Body of pancreas (tissue), 4 donors: ENCODE measurements around the gene PPIP5K1. TPM values are rescaled to one million over a fixed set of nuclear protein-coding genes. Genes with fewer than 3 reads are reported as not detected.

Experiments
- ATAC-seq: fragments of 150-250 bp; one replicate; pipeline ENCODE4 v1.9.1; 2016
- DNase-seq, 4 donors: peaks; one replicate each; pipeline ENCODE4 v3.0.0-alpha.2; 2019
- H3K27ac ChIP-seq, 4 donors: fragments of 200-600 bp; sonication (generic); 1 replicate in 3 of 4; 2 replicates in 1 of 4; pipeline versions ENCODE4 v1.5.1 to v1.6.1; 2016 to 2019; ENCODE audit warnings: mild to moderate bottlenecking in 1 of 4, mixed read lengths in 1 of 4, moderate library complexity in 1 of 4
- H3K27me3 ChIP-seq, 2 donors: fragments of 200-600 bp; sonication (generic); one replicate each; pipeline ENCODE4 v1.6.0; 2016; ENCODE audit warnings: mild to moderate bottlenecking in 1 of 2
- H3K36me3 ChIP-seq, 2 donors: fragments of 200-600 bp; sonication (generic); replicated peaks in 1 of 2; 2 replicates each; pipeline ENCODE4 v1.5.1; 2016; ENCODE audit warnings: low read depth in 2 of 2; ENCODE audit not compliant: insufficient read depth in 1 of 2
- H3K4me1 ChIP-seq: fragments of 200-600 bp; sonication (generic); one replicate; pipeline ENCODE4 v1.6.0; 2016
- H3K4me3 ChIP-seq, 2 donors: fragments of 200-600 bp; sonication (generic); 1 replicate in 1 of 2; 2 replicates in 1 of 2; pipeline ENCODE4 v1.5.1; 2016 to 2019
- H3K9me3 ChIP-seq, 3 donors: fragments of 200-600 bp; sonication (generic); 1 replicate in 2 of 3; 2 replicates in 1 of 3; pipeline ENCODE4 v1.5.1; 2016
- CTCF ChIP-seq, 7 experiments: fragments of 450-650 bp in 4 of 7; fragments of 200-600 bp in 3 of 7; sonication (generic) in 3 of 7; IDR thresholded peaks; one replicate each; pipeline ENCODE4 v1.5.1; 2016 to 2019; ENCODE audit warnings: antibody characterized with exemption in 7 of 7
- POLR2A ChIP-seq, 3 donors: fragments of 450-650 bp; IDR thresholded peaks; one replicate each; pipeline ENCODE4 v1.6.1; 2016; ENCODE audit warnings: antibody characterized with exemption in 3 of 3, mild to moderate bottlenecking in 2 of 3
- WGBS, 2 donors: methylation state at CpG; one replicate each; pipeline ENCODE4 v1.1.5; 2017; 5-methylcytosine and 5-hydroxymethylcytosine counted together
- intact Hi-C: fragments of 100-400 bp; cut with DNase I; formaldehyde crosslinking; loops from one replicate; pipeline ENCODE4 v1.15.1; 2023
- total RNA-seq, 2 donors: library from RNA; depleted of rRNA; stranded (reverse); fragments of >200 nt; gene quantifications; one replicate each; pipeline ENCODE4 v1.1.0, GENCODE V29; 2016

PPIP5K1 gene
- total RNA-seq, 2 donors from 2014 or later, result 22.1 to 27.0 TPM

GRCh38 chr15:43508991-43509659, 80.9 kb downstream of the PPIP5K1 start:
- TF ChIP-seq POLR2A (IDR thresholded peaks at IDR 0.05) (no peak), CTCF (IDR thresholded peaks at IDR 0.05) (no peak)
- no peak overlapping the region for H3K4me3 ChIP-seq
- intact Hi-C loops, result no loop called here
- ATAC-seq (no peak), DNase-seq (no peak)
- WGBS, 2 donors, result 71 to 74% methylated on average over 9 of the region's 9 CpGs
- H3K9me3 ChIP-seq, result no peaks in the 10 kb centered on the region
- peaks cover 14% of the 10 kb centered on the region for H3K4me1 ChIP-seq
- H3K36me3 ChIP-seq, result no peaks in the 10 kb centered on the region
- no peaks in the 10 kb centered on the region for H3K27me3 ChIP-seq
- H3K27ac ChIP-seq, result peak overlapping the region in 2 of 4 donors; percentile 8 to 26

GRCh38 chr15:43508421-43508820, 81.6 kb downstream of the PPIP5K1 start:
- Histone ChIP-seq H3K36me3 (no peaks in the 10 kb centered on the region), H3K9me3 (no peaks in the 10 kb centered on the region), H3K4me3 (no peak overlapping the region), H3K27me3 (no peaks in the 10 kb centered on the region), H3K4me1 (peaks cover 14% of the 10 kb centered on the region), H3K27ac (no peak overlapping the region)
- DNase-seq, result no peak
- WGBS, 2 donors, result 57 to 95% methylated on average over 1 of the region's 1 CpG
- TF ChIP-seq CTCF (IDR thresholded peaks at IDR 0.05), result no peak
- no peak for TF ChIP-seq POLR2A (IDR thresholded peaks at IDR 0.05)
- ATAC-seq, result no peak
- intact Hi-C loops, result no loop called here

- Histone ChIP-seq H3K36me3 (no peaks in the 10 kb centered on the region), H3K27ac (no peak overlapping the region), H3K4me3 (no peak overlapping the region), H3K27me3 (no peaks in the 10 kb centered on the region), H3K9me3 (no peaks in the 10 kb centered on the region), H3K4me1 (peaks cover 10% of the 10 kb centered on the region)
- intact Hi-C loops, result no loop called here
- no peak for TF ChIP-seq POLR2A (IDR thresholded peaks at IDR 0.05)
- no peak for TF ChIP-seq CTCF (IDR thresholded peaks at IDR 0.05)
- ATAC-seq, result no peak
- 67 to 68% methylated on average over 1 of the region's 1 CpG for WGBS, 2 donors
- DNase-seq, result no peak
Observed at GRCh38 chr15:43505738-43506137, 84.3 kb downstream of the PPIP5K1 start.

GRCh38 chr15:43499635-43500034, 90.4 kb downstream of the PPIP5K1 start:
- H3K4me1 ChIP-seq, result no peaks in the 10 kb centered on the region
- no peak for ATAC-seq
- H3K36me3 ChIP-seq, result no peaks in the 10 kb centered on the region
- TF ChIP-seq POLR2A (IDR thresholded peaks at IDR 0.05) (no peak), CTCF (IDR thresholded peaks at IDR 0.05) (no peak)
- no peak for DNase-seq
- H3K27me3 ChIP-seq, result no peaks in the 10 kb centered on the region
- intact Hi-C loops, result no loop called here
- H3K27ac ChIP-seq, result no peak overlapping the region
- H3K4me3 ChIP-seq, result no peak overlapping the region
- 67% methylated on average over 1 of the region's 1 CpG for WGBS, 2 donors
- no peaks in the 10 kb centered on the region for H3K9me3 ChIP-seq

GRCh38 chr15:43498990-43499389, 91.0 kb downstream of the PPIP5K1 start:
- Histone ChIP-seq H3K9me3 (no peaks in the 10 kb centered on the region), H3K27me3 (no peaks in the 10 kb centered on the region), H3K4me1 (no peaks in the 10 kb centered on the region), H3K27ac (no peak overlapping the region), H3K36me3 (no peaks in the 10 kb centered on the region), H3K4me3 (no peak overlapping the region)
- intact Hi-C loops, result no loop called here
- DNase-seq, result no peak
- no peak for ATAC-seq
- WGBS, 2 donors, result 68% methylated on average over 3 of the region's 3 CpGs
- TF ChIP-seq POLR2A (IDR thresholded peaks at IDR 0.05) (no peak), CTCF (IDR thresholded peaks at IDR 0.05) (no peak)
